HL-60 (cell line): ENCODE measurements around the gene MMP25.

Experiments used
- SPI1 ChIP-seq: IDR thresholded peaks from 2 replicates; pipeline ENCODE4 v1.6.1; 2012; ENCODE audit warnings: low read depth, mild to moderate bottlenecking, borderline replicate concordance
- TF ChIP-seq, protein P1 (sequence below): IDR thresholded peaks from one replicate; pipeline ENCODE4 v1.5.1; 2011; ENCODE audit warnings: low read length, control low read depth, inconsistent platforms; ENCODE audit not compliant: insufficient read depth

GRCh38 chr16:3054965-3055733 is 8.8 kb downstream of the MMP25 start:
- TF ChIP-seq, protein P1, sequence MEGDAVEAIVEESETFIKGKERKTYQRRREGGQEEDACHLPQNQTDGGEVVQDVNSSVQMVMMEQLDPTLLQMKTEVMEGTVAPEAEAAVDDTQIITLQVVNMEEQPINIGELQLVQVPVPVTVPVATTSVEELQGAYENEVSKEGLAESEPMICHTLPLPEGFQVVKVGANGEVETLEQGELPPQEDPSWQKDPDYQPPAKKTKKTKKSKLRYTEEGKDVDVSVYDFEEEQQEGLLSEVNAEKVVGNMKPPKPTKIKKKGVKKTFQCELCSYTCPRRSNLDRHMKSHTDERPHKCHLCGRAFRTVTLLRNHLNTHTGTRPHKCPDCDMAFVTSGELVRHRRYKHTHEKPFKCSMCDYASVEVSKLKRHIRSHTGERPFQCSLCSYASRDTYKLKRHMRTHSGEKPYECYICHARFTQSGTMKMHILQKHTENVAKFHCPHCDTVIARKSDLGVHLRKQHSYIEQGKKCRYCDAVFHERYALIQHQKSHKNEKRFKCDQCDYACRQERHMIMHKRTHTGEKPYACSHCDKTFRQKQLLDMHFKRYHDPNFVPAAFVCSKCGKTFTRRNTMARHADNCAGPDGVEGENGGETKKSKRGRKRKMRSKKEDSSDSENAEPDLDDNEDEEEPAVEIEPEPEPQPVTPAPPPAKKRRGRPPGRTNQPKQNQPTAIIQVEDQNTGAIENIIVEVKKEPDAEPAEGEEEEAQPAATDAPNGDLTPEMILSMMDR = no peak
- no peak for TF ChIP-seq SPI1
